ENCODE data around the gene KLHL25. TPM values are rescaled to one million over a fixed set of nuclear protein-coding genes. Genes with fewer than 3 reads are reported as not detected.
A peak's percentile ranks its signal among the peaks of the same experiment; 100 is the strongest.

Gene KLHL25
- total and polyA plus RNA-seq, 5 donors from 2014 or later = 0.76 to 8.8 (median 1.5) TPM

DNA sequence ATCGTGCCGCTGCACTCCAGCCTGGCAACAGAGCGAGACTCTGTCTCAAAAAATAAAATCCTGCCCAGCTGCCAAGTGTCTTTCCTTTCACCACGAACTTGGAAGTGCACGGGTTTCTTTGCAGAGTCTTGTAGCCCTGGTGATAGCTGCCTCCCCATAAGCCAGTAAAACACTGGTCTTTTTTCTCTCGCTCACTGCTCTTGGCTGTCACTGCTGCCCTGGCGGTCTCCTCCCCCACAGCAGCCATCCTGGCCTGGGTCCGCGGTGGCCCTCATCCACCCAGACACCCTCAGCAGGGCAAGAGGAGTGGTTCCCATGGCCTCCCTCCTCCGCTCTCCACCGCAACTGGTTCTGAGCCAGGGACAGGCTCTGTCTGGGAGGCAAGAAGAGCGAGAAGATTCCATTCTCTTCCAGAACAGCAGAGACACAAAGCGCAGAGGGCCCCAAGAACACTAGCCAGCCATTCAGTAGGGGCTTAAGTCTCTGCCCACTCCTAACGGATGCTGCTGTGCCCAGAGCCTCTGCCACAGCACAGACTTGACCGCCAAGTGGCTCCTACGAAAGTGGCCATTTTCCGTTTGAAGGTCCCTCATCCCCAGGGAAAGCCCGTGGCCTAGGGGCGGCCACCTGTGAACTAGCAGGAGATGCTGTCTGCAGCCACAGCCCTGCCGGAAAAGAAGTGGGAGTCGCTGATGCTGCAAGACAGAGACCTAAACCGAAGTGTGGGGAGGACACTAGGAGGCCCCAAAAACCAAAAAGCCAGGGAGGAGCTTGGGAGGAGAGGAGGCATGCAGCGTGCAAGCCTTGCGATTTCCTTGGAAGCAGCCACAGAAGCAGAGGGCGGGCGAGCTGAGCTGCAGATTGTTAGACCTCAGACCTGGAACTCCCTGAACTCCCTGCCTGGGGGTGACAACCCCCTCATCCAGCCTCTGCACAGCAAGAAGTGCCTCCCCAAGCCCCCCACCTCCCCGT is 44.1 kb downstream of the KLHL25 start:
- ATAC-seq (ENCODE audit: low read depth in 2 of 2) (peak in 1 of 2 donors; percentile 29), DNase-seq (no peak)
- H3K27me3 ChIP-seq (ENCODE audit: control insufficient read depth, insufficient read depth, low read length) = no peaks in the 10 kb centered on the region

DNA sequence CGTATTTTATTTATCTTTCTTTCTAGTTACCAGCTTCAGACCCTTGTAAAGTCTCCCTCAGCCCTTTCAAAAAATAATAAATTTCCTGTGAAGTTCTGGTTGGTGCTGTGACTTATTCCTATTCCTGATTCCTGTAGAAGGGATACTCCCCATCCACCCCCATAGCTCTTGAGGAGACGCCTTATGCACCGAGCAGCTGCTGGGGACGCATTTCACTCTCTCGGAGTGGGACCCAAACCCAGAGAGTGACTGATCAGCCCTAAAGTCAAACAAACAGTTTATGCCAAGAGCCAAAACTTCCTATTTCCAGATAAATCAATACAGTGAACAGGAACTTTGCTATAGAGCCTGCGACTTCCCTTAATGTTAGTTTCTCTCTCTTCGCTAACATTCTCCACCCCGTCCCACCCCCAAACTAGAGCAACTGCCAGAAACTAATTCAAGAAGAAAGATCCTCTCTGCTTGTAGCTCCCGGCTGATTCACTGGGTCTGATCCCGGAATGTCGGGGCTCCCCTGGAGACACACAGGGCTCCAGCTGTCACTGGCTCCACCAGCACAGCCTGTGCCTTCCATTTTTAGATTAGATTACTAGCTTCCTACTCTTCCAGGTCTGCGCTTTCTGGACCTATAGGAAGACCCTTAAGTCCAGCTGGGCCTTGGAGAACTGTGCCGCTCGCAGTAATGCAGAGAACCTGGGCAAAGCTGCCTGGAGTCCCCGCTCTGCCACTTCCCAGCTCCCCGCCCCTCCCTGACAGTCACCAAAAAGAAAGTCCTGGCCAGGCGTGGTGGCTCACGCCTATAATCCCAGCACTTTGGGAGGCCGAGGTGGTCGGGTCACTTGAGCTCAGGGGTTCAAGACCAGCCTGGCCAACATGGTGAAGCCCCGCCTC is 45.2 kb downstream of the KLHL25 start:
- Histone ChIP-seq H3K27ac (ENCODE audit: insufficient read depth, low read length, poor library complexity, severe bottlenecking) (no peak overlapping the region), H3K4me1 (ENCODE audit: control insufficient read depth, insufficient read depth, low read length, poor library complexity, severe bottlenecking) (no peaks in the 10 kb centered on the region), H3K9me3 (ENCODE audit: control insufficient read depth in 2 of 2, low read length in 2 of 2) (no peaks in the 10 kb centered on the region), H3K27me3 (ENCODE audit: control insufficient read depth, insufficient read depth, low read length) (no peaks in the 10 kb centered on the region), H3K36me3 (ENCODE audit: control insufficient read depth, insufficient read depth, low read length) (peaks cover 45% of the 10 kb centered on the region), H3K4me3 (ENCODE audit: low read depth, low read length) (no peak overlapping the region)
- Mint-ChIP-seq H3K4me1 (peaks cover under 1 to 14% (median 8%) of the 10 kb centered on the region in 4 donors), H3K27me3 (no peaks in the 10 kb centered on the region), H3K36me3 (peaks cover 26% of the 10 kb centered on the region), H3K27ac (peak overlapping the region in 2 of 3 donors; percentile 41 to 63), H3K9me3 (no peaks in the 10 kb centered on the region), H3K4me3 (no peak overlapping the region)
- DNase-seq (no peak), ATAC-seq (ENCODE audit: low read depth in 2 of 2) (no peak)

More for the DNA sequence above, 44.1 kb downstream of the KLHL25 start:
- Histone ChIP-seq H3K4me1 (ENCODE audit: control insufficient read depth, insufficient read depth, low read length, poor library complexity, severe bottlenecking) (no peaks in the 10 kb centered on the region), H3K4me3 (ENCODE audit: low read depth, low read length) (no peak overlapping the region), H3K27ac (ENCODE audit: insufficient read depth, low read length, poor library complexity, severe bottlenecking) (no peak overlapping the region), H3K36me3 (ENCODE audit: control insufficient read depth, insufficient read depth, low read length) (peaks cover 34% of the 10 kb centered on the region), H3K9me3 (ENCODE audit: control insufficient read depth in 2 of 2, low read length in 2 of 2) (no peaks in the 10 kb centered on the region)
- H3K4me1 Mint-ChIP-seq = peaks cover 2 to 13% (median 7%) of the 10 kb centered on the region in 4 donors
- peaks cover 0 to 1% (median 0%) of the 10 kb centered on the region in 7 donors for H3K9me3 Mint-ChIP-seq
- H3K36me3 Mint-ChIP-seq = peaks cover 23% of the 10 kb centered on the region
- no peak overlapping the region for H3K4me3 Mint-ChIP-seq
- no peaks in the 10 kb centered on the region for H3K27me3 Mint-ChIP-seq
- H3K27ac Mint-ChIP-seq = peak overlapping the region in 1 of 3 donors; percentile 17

DNA sequence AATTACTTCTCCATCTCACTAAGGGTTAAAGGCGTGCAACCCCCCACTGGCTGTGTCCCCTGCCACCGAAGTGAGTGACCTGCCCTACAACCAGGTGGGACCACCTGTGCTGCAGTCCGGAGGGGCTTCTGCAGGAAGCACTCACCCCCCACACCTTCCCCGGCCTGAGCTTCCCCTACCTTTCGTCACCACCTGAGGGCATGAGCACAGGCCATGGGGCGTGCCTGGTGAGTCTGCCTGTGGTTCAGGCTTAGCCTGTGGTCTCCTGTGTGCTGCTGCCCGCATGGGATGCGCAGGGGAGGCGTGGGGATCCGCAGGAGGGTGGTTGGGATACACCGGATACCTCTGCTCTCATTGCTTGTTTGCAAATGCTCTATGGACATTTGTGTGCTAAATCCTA is 46.0 kb downstream of the KLHL25 start:
- no peak overlapping the region for H3K4me3 ChIP-seq (ENCODE audit: low read depth, low read length)
- Mint-ChIP-seq H3K27ac (no peak overlapping the region), H3K4me1 (peaks cover 0 to 14% (median 6%) of the 10 kb centered on the region in 4 donors), H3K27me3 (no peaks in the 10 kb centered on the region), H3K9me3 (no peaks in the 10 kb centered on the region), H3K4me3 (no peak overlapping the region), H3K36me3 (peaks cover 30% of the 10 kb centered on the region)
- ATAC-seq (ENCODE audit: low read depth in 2 of 2) = no peak
- no peaks in the 10 kb centered on the region for H3K4me1 ChIP-seq (ENCODE audit: control insufficient read depth, insufficient read depth, low read length, poor library complexity, severe bottlenecking)
- H3K36me3 ChIP-seq (ENCODE audit: control insufficient read depth, insufficient read depth, low read length) = peaks cover 53% of the 10 kb centered on the region
- H3K27me3 ChIP-seq (ENCODE audit: control insufficient read depth, insufficient read depth, low read length) = no peaks in the 10 kb centered on the region
- H3K9me3 ChIP-seq (ENCODE audit: control insufficient read depth in 2 of 2, low read length in 2 of 2) = no peaks in the 10 kb centered on the region
- DNase-seq = no peak
- H3K27ac ChIP-seq (ENCODE audit: insufficient read depth, low read length, poor library complexity, severe bottlenecking) = no peak overlapping the region

DNA sequence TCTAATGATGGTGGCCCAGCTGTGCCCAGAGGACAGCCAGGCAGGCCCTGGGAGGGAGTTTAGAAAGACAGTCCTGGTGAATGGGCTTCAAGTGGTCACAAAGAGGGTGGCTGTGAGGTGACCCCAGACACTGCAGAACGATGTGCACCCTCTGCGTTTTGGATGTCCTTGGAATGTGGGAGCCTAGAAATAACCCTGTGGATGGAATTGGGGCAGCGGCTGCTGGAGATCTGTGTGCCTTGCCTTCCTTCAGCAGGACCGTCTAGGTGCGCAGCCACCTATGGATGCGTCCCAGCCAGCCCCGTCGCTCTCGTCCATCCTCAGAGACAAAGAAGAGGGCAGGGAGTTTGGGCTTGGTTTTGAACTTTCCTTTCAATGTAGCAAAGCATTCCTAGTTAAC is 46.5 kb downstream of the KLHL25 start:
- H3K9me3 Mint-ChIP-seq = no peaks in the 10 kb centered on the region
- Histone ChIP-seq H3K4me1 (ENCODE audit: control insufficient read depth, insufficient read depth, low read length, poor library complexity, severe bottlenecking) (no peaks in the 10 kb centered on the region), H3K27me3 (ENCODE audit: control insufficient read depth, insufficient read depth, low read length) (no peaks in the 10 kb centered on the region), H3K27ac (ENCODE audit: insufficient read depth, low read length, poor library complexity, severe bottlenecking) (no peak overlapping the region), H3K9me3 (ENCODE audit: control insufficient read depth in 2 of 2, low read length in 2 of 2) (no peaks in the 10 kb centered on the region), H3K36me3 (ENCODE audit: control insufficient read depth, insufficient read depth, low read length) (peaks cover 58% of the 10 kb centered on the region), H3K4me3 (ENCODE audit: low read depth, low read length) (no peak overlapping the region)
- H3K4me1 Mint-ChIP-seq = peaks cover 0 to 14% (median 8%) of the 10 kb centered on the region in 4 donors
- DNase-seq (no peak), ATAC-seq (ENCODE audit: low read depth in 2 of 2) (no peak)
- peaks cover 35% of the 10 kb centered on the region for H3K36me3 Mint-ChIP-seq
- H3K4me3 Mint-ChIP-seq = no peak overlapping the region
- no peaks in the 10 kb centered on the region for H3K27me3 Mint-ChIP-seq
- no peak overlapping the region for H3K27ac Mint-ChIP-seq

DNA sequence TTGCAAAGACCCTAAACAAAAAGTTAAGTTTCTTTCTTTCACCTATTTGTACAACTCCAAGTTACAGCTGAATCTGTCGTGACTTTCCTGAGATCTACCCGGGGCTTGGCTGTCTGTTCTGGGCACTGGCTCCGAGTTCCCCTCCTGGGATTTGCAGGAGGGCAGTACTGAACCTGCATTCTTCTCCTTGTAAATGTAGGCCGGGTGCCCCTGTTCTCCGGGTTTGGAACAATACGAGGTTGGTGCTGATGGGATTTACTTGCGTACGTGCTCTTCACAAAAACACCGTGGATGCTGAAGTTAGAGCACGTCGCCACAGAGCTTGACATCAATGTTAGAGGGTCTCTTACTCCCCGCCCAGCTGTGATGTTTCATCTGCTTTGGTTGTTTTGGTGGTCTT is 48.1 kb downstream of the KLHL25 start:
- H3K27me3 ChIP-seq (ENCODE audit: control insufficient read depth, insufficient read depth, low read length) = no peaks in the 10 kb centered on the region
- no peak for DNase-seq
- no peak overlapping the region for H3K27ac ChIP-seq (ENCODE audit: insufficient read depth, low read length, poor library complexity, severe bottlenecking)
- H3K9me3 ChIP-seq (ENCODE audit: control insufficient read depth in 2 of 2, low read length in 2 of 2) = no peaks in the 10 kb centered on the region
- H3K4me3 Mint-ChIP-seq = no peak overlapping the region
- no peak overlapping the region for H3K4me3 ChIP-seq (ENCODE audit: low read depth, low read length)
- H3K36me3 Mint-ChIP-seq = peaks cover 40% of the 10 kb centered on the region
- H3K4me1 ChIP-seq (ENCODE audit: control insufficient read depth, insufficient read depth, low read length, poor library complexity, severe bottlenecking) = no peaks in the 10 kb centered on the region
- H3K27ac Mint-ChIP-seq = no peak overlapping the region
- no peaks in the 10 kb centered on the region for H3K9me3 Mint-ChIP-seq
- peaks cover 74% of the 10 kb centered on the region for H3K36me3 ChIP-seq (ENCODE audit: control insufficient read depth, insufficient read depth, low read length)
- H3K4me1 Mint-ChIP-seq = peaks cover 0 to 13% (median 7%) of the 10 kb centered on the region in 4 donors
- H3K27me3 Mint-ChIP-seq = no peaks in the 10 kb centered on the region
- ATAC-seq (ENCODE audit: low read depth in 2 of 2) = no peak

DNA sequence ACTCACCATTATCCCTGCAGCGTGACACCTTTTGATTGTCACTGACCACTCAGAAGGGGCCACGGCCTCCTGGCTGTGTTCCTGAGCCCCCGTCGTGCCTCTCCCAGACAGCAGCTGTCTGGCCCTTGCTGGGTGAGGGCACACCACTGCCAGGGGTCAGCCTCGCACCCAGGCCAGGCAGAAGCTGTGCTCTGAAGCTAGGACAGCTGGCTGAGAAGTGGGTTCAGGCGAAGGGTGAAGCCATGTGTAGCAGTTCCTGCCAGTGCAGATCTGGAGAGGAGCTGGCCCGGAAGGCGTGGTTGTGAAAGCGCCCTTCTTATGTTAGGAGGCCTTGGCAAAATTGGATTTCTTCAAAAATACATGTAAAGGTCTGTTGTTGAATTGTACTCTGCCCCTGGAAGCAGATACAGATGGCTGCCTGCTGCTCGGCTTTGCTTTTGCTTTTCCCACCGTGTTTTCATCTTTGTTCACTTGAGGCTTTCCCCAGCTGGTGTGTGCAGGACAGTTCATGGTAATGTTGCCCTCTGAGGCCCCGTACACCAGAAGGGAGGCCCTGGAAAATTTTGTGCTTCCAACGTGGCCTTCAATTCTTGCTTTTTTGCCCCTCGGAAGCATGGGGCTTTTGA is 49.1 kb downstream of the KLHL25 start:
- H3K4me1 Mint-ChIP-seq = peaks cover 0 to 11% (median 6%) of the 10 kb centered on the region in 4 donors
- no peak overlapping the region for H3K27ac Mint-ChIP-seq
- Histone ChIP-seq H3K4me1 (ENCODE audit: control insufficient read depth, insufficient read depth, low read length, poor library complexity, severe bottlenecking) (no peaks in the 10 kb centered on the region), H3K9me3 (ENCODE audit: control insufficient read depth in 2 of 2, low read length in 2 of 2) (no peaks in the 10 kb centered on the region), H3K27ac (ENCODE audit: insufficient read depth, low read length, poor library complexity, severe bottlenecking) (no peak overlapping the region), H3K27me3 (ENCODE audit: control insufficient read depth, insufficient read depth, low read length) (no peaks in the 10 kb centered on the region), H3K4me3 (ENCODE audit: low read depth, low read length) (no peak overlapping the region), H3K36me3 (ENCODE audit: control insufficient read depth, insufficient read depth, low read length) (peaks cover 83% of the 10 kb centered on the region)
- DNase-seq (no peak), ATAC-seq (ENCODE audit: low read depth in 2 of 2) (no peak)
- no peaks in the 10 kb centered on the region for H3K9me3 Mint-ChIP-seq
- H3K36me3 Mint-ChIP-seq = peaks cover 40% of the 10 kb centered on the region
- no peak overlapping the region for H3K4me3 Mint-ChIP-seq
- no peaks in the 10 kb centered on the region for H3K27me3 Mint-ChIP-seq

DNA sequence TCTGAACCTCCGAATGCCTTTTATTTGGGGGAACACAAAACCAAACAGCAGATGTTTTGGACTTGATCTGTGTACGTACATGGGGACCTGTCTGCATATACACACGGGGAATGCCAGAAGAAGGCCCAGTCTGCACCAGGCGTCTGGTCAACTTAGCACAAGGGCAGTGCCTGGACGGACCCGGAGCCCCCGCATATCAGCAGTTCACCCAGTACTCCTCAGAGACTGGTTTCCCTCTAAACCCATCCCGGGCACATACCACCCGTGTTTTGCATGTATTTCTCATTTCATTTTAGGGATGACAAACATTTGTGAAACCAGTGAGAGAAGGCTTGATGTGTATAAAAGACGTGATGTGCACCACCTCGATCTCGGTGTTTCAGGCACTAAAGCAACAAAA is 49.7 kb downstream of the KLHL25 start:
- H3K9me3 Mint-ChIP-seq = no peaks in the 10 kb centered on the region
- H3K27me3 Mint-ChIP-seq = no peaks in the 10 kb centered on the region
- H3K4me1 Mint-ChIP-seq = peaks cover 0 to 16% (median 5%) of the 10 kb centered on the region in 4 donors
- no peak overlapping the region for H3K27ac Mint-ChIP-seq
- DNase-seq (no peak), ATAC-seq (ENCODE audit: low read depth in 2 of 2) (no peak)
- Histone ChIP-seq H3K9me3 (ENCODE audit: control insufficient read depth in 2 of 2, low read length in 2 of 2) (no peaks in the 10 kb centered on the region), H3K4me1 (ENCODE audit: control insufficient read depth, insufficient read depth, low read length, poor library complexity, severe bottlenecking) (no peaks in the 10 kb centered on the region), H3K4me3 (ENCODE audit: low read depth, low read length) (no peak overlapping the region), H3K27me3 (ENCODE audit: control insufficient read depth, insufficient read depth, low read length) (no peaks in the 10 kb centered on the region), H3K36me3 (ENCODE audit: control insufficient read depth, insufficient read depth, low read length) (peaks cover 89% of the 10 kb centered on the region), H3K27ac (ENCODE audit: insufficient read depth, low read length, poor library complexity, severe bottlenecking) (no peak overlapping the region)
- no peak overlapping the region for H3K4me3 Mint-ChIP-seq
- H3K36me3 Mint-ChIP-seq = peaks cover 46% of the 10 kb centered on the region
